ENCODE data around the gene SV2A.
"Not testable (repeated sequence)": the region's sequence is repeated elsewhere in the genome, so short reads cannot be mapped to it uniquely, and the experiment has no call there.

SV2A gene

GRCh38 chr1:149928401-149928724 is 10.7 kb upstream of the SV2A start:
- no peak for DNase-seq

GRCh38 chr1:149927563-149928400 is 10.1 kb upstream of the SV2A start, which contains the start of gene SF3B4:
Gene SF3B4 (minus strand): TSS chr1:149927803. CDS start chr1:149927759, 44 bp downstream.
- DNase-seq = peak; percentile 95

GRCh38 chr1:149927056-149927562 is 9.5 kb upstream of the SV2A start:
- DNase-seq = no peak

- no peak for DNase-seq
Measured at GRCh38 chr1:149926296-149926695, 8.7 kb upstream of the SV2A start.

- DNase-seq = no peak
Measured at GRCh38 chr1:149925751-149926150, 8.1 kb upstream of the SV2A start.

GRCh38 chr1:149925345-149925744 is 7.7 kb upstream of the SV2A start:
- DNase-seq = no peak

GRCh38 chr1:149923626-149924025 is 6.0 kb upstream of the SV2A start:
- no peak for DNase-seq

GRCh38 chr1:149916898-149917252 is 769 bp downstream of the SV2A start:
- DNase-seq = no peak

GRCh38 chr1:149916193-149916897 is 1.3 kb downstream of the SV2A start:
- no peak for DNase-seq

GRCh38 chr1:149915429-149916192 is 2.0 kb downstream of the SV2A start:
- no peak for DNase-seq

- no peak for DNase-seq
Measured at GRCh38 chr1:149914545-149914944, 3.1 kb downstream of the SV2A start.

- no peak for DNase-seq
Measured at GRCh38 chr1:149906570-149907075, 11.0 kb downstream of the SV2A start.

- DNase-seq = no peak
Measured at GRCh38 chr1:149903836-149904491, 13.7 kb downstream of the SV2A start.

GRCh38 chr1:149899460-149900284 is 18.0 kb downstream of the SV2A start, which contains the start of gene BOLA1:
Gene BOLA1 (plus strand): TSS chr1:149899568. CDS start chr1:149900060, 492 bp downstream.
- peak; percentile 81 for DNase-seq

GRCh38 chr1:149896575-149896974 is 21.1 kb downstream of the SV2A start:
- DNase-seq = no peak

- DNase-seq = no peak
Measured at GRCh38 chr1:149888999-149889289, 28.7 kb downstream of the SV2A start.

GRCh38 chr1:149888247-149888998 is 29.2 kb downstream of the SV2A start:
- peak; percentile 63 for DNase-seq

- DNase-seq = peak; percentile 54
Measured at GRCh38 chr1:149887456-149888246, 30.0 kb downstream of the SV2A start.

- not testable (repeated sequence) for DNase-seq
Measured at GRCh38 chr1:149887196-149887455, 30.5 kb downstream of the SV2A start.
